Peyer's patch (tissue), 4 donors: ENCODE results near the gene CPVL.

Experiments used
- POLR2A ChIP-seq, 2 donors: fragments of 450-650 bp; IDR thresholded peaks; one replicate each; pipeline ENCODE4 v1.5.1; 2017; ENCODE audit warnings: antibody characterized with exemption in 2 of 2, mild to moderate bottlenecking in 2 of 2, moderate library complexity in 2 of 2
- TF ChIP-seq, protein P1 (sequence below), 6 experiments: fragments of 450-650 bp in 4 of 6; fragments of 200-600 bp in 2 of 6; sonication (generic) in 1 of 6; IDR thresholded peaks; one replicate each; pipeline ENCODE4 v1.5.1; 2017 to 2019; ENCODE audit warnings: antibody characterized with exemption in 6 of 6, mild to moderate bottlenecking in 3 of 6, moderate library complexity in 1 of 6

GRCh38 chr7:29077176-29077575 lies 69.2 kb downstream of the CPVL start:
- TF ChIP-seq, protein P1, sequence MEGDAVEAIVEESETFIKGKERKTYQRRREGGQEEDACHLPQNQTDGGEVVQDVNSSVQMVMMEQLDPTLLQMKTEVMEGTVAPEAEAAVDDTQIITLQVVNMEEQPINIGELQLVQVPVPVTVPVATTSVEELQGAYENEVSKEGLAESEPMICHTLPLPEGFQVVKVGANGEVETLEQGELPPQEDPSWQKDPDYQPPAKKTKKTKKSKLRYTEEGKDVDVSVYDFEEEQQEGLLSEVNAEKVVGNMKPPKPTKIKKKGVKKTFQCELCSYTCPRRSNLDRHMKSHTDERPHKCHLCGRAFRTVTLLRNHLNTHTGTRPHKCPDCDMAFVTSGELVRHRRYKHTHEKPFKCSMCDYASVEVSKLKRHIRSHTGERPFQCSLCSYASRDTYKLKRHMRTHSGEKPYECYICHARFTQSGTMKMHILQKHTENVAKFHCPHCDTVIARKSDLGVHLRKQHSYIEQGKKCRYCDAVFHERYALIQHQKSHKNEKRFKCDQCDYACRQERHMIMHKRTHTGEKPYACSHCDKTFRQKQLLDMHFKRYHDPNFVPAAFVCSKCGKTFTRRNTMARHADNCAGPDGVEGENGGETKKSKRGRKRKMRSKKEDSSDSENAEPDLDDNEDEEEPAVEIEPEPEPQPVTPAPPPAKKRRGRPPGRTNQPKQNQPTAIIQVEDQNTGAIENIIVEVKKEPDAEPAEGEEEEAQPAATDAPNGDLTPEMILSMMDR (IDR thresholded peaks at IDR 0.05), result no peak
- no peak for TF ChIP-seq POLR2A (IDR thresholded peaks at IDR 0.05)
